H1 (cell line): ENCODE results near the gene LY6G5C. TPM values are rescaled to one million over a fixed set of nuclear protein-coding genes. Genes with fewer than 3 reads are reported as not detected.

Experiments
- CTCF ChIA-PET: fragments of 300-600 bp; sonication (Branson Sonifier 250); formaldehyde crosslinking; loops from one replicate; lab custom pipeline; 2021; ENCODE audit not compliant: partially characterized antibody; lab: Charles Lee
- POLR2A ChIA-PET: fragments of 300-600 bp; sonication (Branson Sonifier 250); formaldehyde crosslinking; loops from one replicate; lab custom pipeline; 2021; ENCODE audit warnings: inconsistent platforms; ENCODE audit not compliant: partially characterized antibody; lab: Charles Lee
- DNase-seq, 2 experiments: peaks; one replicate each; pipeline versions ENCODE4 v3.0.0 to v3.0.0-alpha.2; 2010 to 2022; ENCODE audit warnings: low spot score in 2 of 2, low read depth in 1 of 2, mixed read lengths in 1 of 2
- FAIRE-seq: peaks from 2 replicates; lab custom pipeline; 2011; peaks lifted over from hg19 to GRCh38; lab: Jason Lieb, UNC
- H2AFZ ChIP-seq: 2 replicates; pipeline ENCODE4 v1.8.1; 2012; ENCODE audit warnings: low read length, inconsistent platforms
- H2AK5ac ChIP-seq: 2 replicates; pipeline ENCODE4 v1.6.1; 2013; ENCODE audit warnings: low read depth, low read length
- H2BK120ac ChIP-seq: replicated peaks from 2 replicates; pipeline ENCODE3; 2013; ENCODE audit warnings: low read depth, low read length, inconsistent platforms
- H2BK12ac ChIP-seq: 2 replicates; pipeline ENCODE4 v1.6.1; 2013; ENCODE audit warnings: low read depth, low read length
- H2BK15ac ChIP-seq: 2 replicates; pipeline ENCODE4 v1.6.1; 2013; ENCODE audit warnings: low read length
- H2BK20ac ChIP-seq: 2 replicates; pipeline ENCODE4 v1.6.1; 2013; ENCODE audit warnings: low read length
- H2BK5ac ChIP-seq: 2 replicates; pipeline ENCODE4 v1.6.1; 2013; ENCODE audit warnings: low read depth, low read length
- H3K14ac ChIP-seq: 2 replicates; pipeline ENCODE4 v1.6.1; 2013; ENCODE audit warnings: inconsistent platforms; ENCODE audit not compliant: insufficient read length
- H3K18ac ChIP-seq: 2 replicates; pipeline ENCODE4 v1.6.1; 2013; ENCODE audit warnings: low read length; ENCODE audit errors: extremely low read depth
- H3K23ac ChIP-seq: 2 replicates; pipeline ENCODE4 v1.6.1; 2013; ENCODE audit warnings: inconsistent platforms; ENCODE audit not compliant: insufficient read length
- H3K23me2 ChIP-seq: 2 replicates; pipeline ENCODE4 v1.6.1; 2013; ENCODE audit warnings: low read depth, low read length
- H3K27ac ChIP-seq: 2 replicates; pipeline ENCODE4 v1.6.1; 2011; ENCODE audit warnings: low read depth, low read length, inconsistent platforms
- H3K27me3 ChIP-seq, 4 experiments: replicated peaks in 1 of 4; 1 replicate in 1 of 4; 2 replicates in 3 of 4; pipeline versions ENCODE4 v1.6.1 to v1.8.1; 2011 to 2013; ENCODE audit warnings: low read length in 3 of 4, mild to moderate bottlenecking in 3 of 4, inconsistent platforms in 2 of 4, mixed read lengths in 2 of 4, moderate library complexity in 1 of 4; ENCODE audit not compliant: control insufficient read depth in 3 of 4, insufficient read depth in 3 of 4; ENCODE audit errors: extremely low read depth in 1 of 4
- H3K36me3 ChIP-seq, 4 experiments: 2 replicates each; pipeline versions ENCODE4 v1.6.1 to v1.8.1; 2011 to 2013; ENCODE audit warnings: mild to moderate bottlenecking in 4 of 4, low read length in 3 of 4, moderate library complexity in 2 of 4, control low read depth in 1 of 4, inconsistent platforms in 1 of 4; ENCODE audit not compliant: insufficient read depth in 4 of 4, control insufficient read depth in 2 of 4
- H3K4ac ChIP-seq: replicated peaks from 2 replicates; pipeline ENCODE3; 2013; ENCODE audit warnings: low read length, low read depth, mixed read lengths, inconsistent platforms; ENCODE audit not compliant: insufficient read length
- H3K4me1 ChIP-seq, 4 experiments: replicated peaks in 1 of 4; 1 replicate in 1 of 4; 2 replicates in 3 of 4; pipeline versions ENCODE4 v1.6.1 to v1.8.1; 2011 to 2013; ENCODE audit warnings: low read length in 3 of 4, inconsistent platforms in 2 of 4, mixed read lengths in 1 of 4; ENCODE audit not compliant: insufficient read depth in 4 of 4, control insufficient read depth in 3 of 4
- H3K4me2 ChIP-seq, 2 experiments: 2 replicates each; pipeline versions ENCODE4 v1.6.1 to v1.8.1; 2011 to 2013; ENCODE audit warnings: low read depth in 2 of 2, low read length in 2 of 2, control low read depth in 1 of 2, inconsistent platforms in 1 of 2, mild to moderate bottlenecking in 1 of 2; ENCODE audit not compliant: insufficient read depth in 1 of 2
- H3K4me3 ChIP-seq, 4 experiments: fragments of 200-600, 300-600 bp in 1 of 4; sonication (generic), shearing (Covaris generic), sonication (Bioruptor Twin) in 1 of 4; 2 replicates each; pipeline versions ENCODE4 v1.5.1 to v1.8.1; 2011 to 2016; ENCODE audit warnings: low read length in 4 of 4, low read depth in 3 of 4, control low read depth in 2 of 4, inconsistent platforms in 2 of 4, mild to moderate bottlenecking in 2 of 4, mixed read lengths in 1 of 4, moderate library complexity in 1 of 4; ENCODE audit not compliant: insufficient read depth in 2 of 4; ENCODE audit errors: extremely low read depth in 1 of 4
- H3K56ac ChIP-seq: replicated peaks from 2 replicates; pipeline ENCODE3; 2013; ENCODE audit warnings: low read depth, mild to moderate bottlenecking, mixed read lengths, low read length, inconsistent platforms; ENCODE audit not compliant: insufficient read length
- H3K79me1 ChIP-seq: 2 replicates; pipeline ENCODE4 v1.6.1; 2013; ENCODE audit warnings: low read depth, low read length, control low read depth
- H3K79me2 ChIP-seq, 2 experiments: 2 replicates each; pipeline versions ENCODE4 v1.6.1 to v1.8.1; 2012 to 2013; ENCODE audit warnings: low read length in 2 of 2, mild to moderate bottlenecking in 2 of 2, inconsistent platforms in 1 of 2; ENCODE audit not compliant: insufficient read depth in 2 of 2, control insufficient read depth in 1 of 2
- H3K9ac ChIP-seq, 4 experiments: replicated peaks in 1 of 4; 1 replicate in 1 of 4; 2 replicates in 3 of 4; pipeline versions ENCODE4 v1.6.1 to v1.8.1; 2011 to 2013; ENCODE audit warnings: low read depth in 3 of 4, low read length in 3 of 4, control low read depth in 2 of 4, mild to moderate bottlenecking in 2 of 4, moderate library complexity in 2 of 4, inconsistent platforms in 1 of 4; ENCODE audit errors: extremely low read depth in 1 of 4
- H3K9me3 ChIP-seq, 2 experiments: 2 replicates each; pipeline versions ENCODE4 v1.6.1 to v1.8.1; 2012 to 2013; ENCODE audit warnings: mild to moderate bottlenecking in 2 of 2, moderate library complexity in 2 of 2, control low read depth in 1 of 2, inconsistent platforms in 1 of 2, low read depth in 1 of 2, low read length in 1 of 2, mixed read lengths in 1 of 2; ENCODE audit not compliant: insufficient read depth in 2 of 2
- H4K20me1 ChIP-seq, 2 experiments: replicated peaks in 1 of 2; 2 replicates each; pipeline versions ENCODE3 to v1.8.1; 2011 to 2013; ENCODE audit warnings: inconsistent platforms in 2 of 2, low read length in 2 of 2, mild to moderate bottlenecking in 1 of 2; ENCODE audit not compliant: insufficient read depth in 2 of 2, control insufficient read depth in 1 of 2
- H4K5ac ChIP-seq: 2 replicates; pipeline ENCODE4 v1.6.1; 2013; ENCODE audit warnings: low read length, low read depth, mixed read lengths, inconsistent platforms; ENCODE audit not compliant: insufficient read length
- H4K8ac ChIP-seq: 2 replicates; pipeline ENCODE4 v1.8.0; 2013; ENCODE audit warnings: mild to moderate bottlenecking, moderate library complexity, low read length, inconsistent platforms; ENCODE audit not compliant: insufficient read depth; ENCODE audit errors: extremely low read depth
- H4K91ac ChIP-seq: replicated peaks from 2 replicates; pipeline ENCODE3; 2013; ENCODE audit warnings: low read length, mixed read lengths, inconsistent platforms; ENCODE audit not compliant: insufficient read length
- EGR1 ChIP-seq: IDR thresholded peaks from 2 replicates; pipeline ENCODE4 v1.6.1; 2011; ENCODE audit warnings: low read depth, low read length, borderline replicate concordance
- KDM5A ChIP-seq: fragments of 200-600 bp; IDR thresholded peaks from 2 replicates; pipeline ENCODE4 v1.7.1; 2012; ENCODE audit warnings: mild to moderate bottlenecking, low read length, inconsistent platforms, mixed read lengths
- NANOG ChIP-seq: IDR thresholded peaks from 2 replicates; pipeline ENCODE4 v1.6.1; 2011; ENCODE audit warnings: low read length, low read depth, mild to moderate bottlenecking, inconsistent platforms; ENCODE audit not compliant: insufficient read depth, poor library complexity, severe bottlenecking
- NRF1 ChIP-seq: IDR thresholded peaks from 2 replicates; pipeline ENCODE4 v1.6.1; 2011; ENCODE audit warnings: mild to moderate bottlenecking, low read depth, low read length, improper control_type of control experiment
- POLR2AphosphoS5 ChIP-seq: IDR thresholded peaks from 2 replicates; pipeline ENCODE4 v1.6.1; 2011; ENCODE audit warnings: low read depth, low read length
- RAD21 ChIP-seq, 2 experiments: IDR thresholded peaks in 1 of 2; conservative IDR thresholded peaks in 1 of 2; 2 replicates each; pipeline ENCODE4 v1.6.1; 2011; ENCODE audit warnings: low read depth in 2 of 2, low read length in 2 of 2, improper control_type of control experiment in 1 of 2, inconsistent platforms in 1 of 2, mild to moderate bottlenecking in 1 of 2, moderate library complexity in 1 of 2
- SIX5 ChIP-seq: IDR thresholded peaks from 2 replicates; pipeline ENCODE4 v1.6.1; 2011; ENCODE audit warnings: mild to moderate bottlenecking, low read depth, low read length
- TAF1 ChIP-seq: IDR thresholded peaks from 2 replicates; pipeline ENCODE4 v1.6.1; 2011; ENCODE audit warnings: mild to moderate bottlenecking, low read depth, low read length
- YY1 ChIP-seq: IDR thresholded peaks from 2 replicates; pipeline ENCODE4 v1.6.1; 2011; ENCODE audit warnings: low read depth, mild to moderate bottlenecking, low read length
- whole genome bisulfite sequencing, 2 experiments: shearing (Covaris generic) in 1 of 2; methylation state at CpG; one replicate each; pipeline versions ENCODE4 v1.1.6 to v1.1.7; 2013 to 2015; ENCODE audit warnings: low lambda C conversion rate in 2 of 2, mixed read lengths in 2 of 2, inconsistent platforms in 1 of 2, low coverage in 1 of 2, missing lambda C conversion rate in 1 of 2; ENCODE audit not compliant: insufficient replicate concordance in 2 of 2, insufficient coverage in 1 of 2, insufficient read length in 1 of 2; ENCODE audit errors: extremely low coverage in 1 of 2, missing lambda C conversion rate in 1 of 2; 5-methylcytosine and 5-hydroxymethylcytosine counted together
- polyA plus RNA-seq, 7 experiments: library from polyadenylated mRNA; depleted of rRNA in 3 of 7; stranded (reverse) in 5 of 7; unstranded in 2 of 7; fragments of >200 nt in 5 of 7; fragments of 200-250 nt in 2 of 7; gene quantifications; 1 replicate in 5 of 7; 2 replicates in 1 of 7; 4 replicates in 1 of 7; pipeline versions ENCODE4 v1.2.1 to v1.2.3, GENCODE V29; 2011 to 2013; ENCODE audit warnings: missing spikeins in 2 of 7, mixed read lengths in 2 of 7
- total RNA-seq: library from RNA; stranded (reverse); fragmentation: NEBNext Ultra II Directional; extraction: Animal tissue kit (Norgen Biotek cat#: 25700); gene quantifications from 2 replicates; pipeline ENCODE4 v1.2.1, GENCODE V29; 2021
- TF ChIP-seq, protein P1 (sequence below), 3 experiments: IDR thresholded peaks; 1 replicate in 2 of 3; 2 replicates in 1 of 3; pipeline versions ENCODE4 v1.5.1 to v1.6.1; 2011; ENCODE audit warnings: low read length in 3 of 3, mild to moderate bottlenecking in 3 of 3, inconsistent platforms in 2 of 3, low read depth in 1 of 3, moderate library complexity in 1 of 3; ENCODE audit not compliant: insufficient read depth in 1 of 3; ENCODE audit errors: control extremely low read depth in 1 of 3

LY6G5C gene
- total and polyA plus RNA-seq, 2 of the 8 experiments (the other 6 are each of a cell fraction or from before 2014, with no cell fraction given): 1.1 to 1.8 TPM

- peak overlapping the region; percentile 89; the same call in 1 of the 2 replicates for H3K27ac ChIP-seq
- 9% methylated on average over 10 of the region's 10 CpGs; no CpG with 5 or more reads in 1 of the 2 experiments for WGBS, 2 experiments
- H2BK20ac ChIP-seq: no peak overlapping the region
- H4K8ac ChIP-seq: no peak overlapping the region
- no peaks in the 10 kb centered on the region for H3K9me3 ChIP-seq
- H3K23ac ChIP-seq: no peak overlapping the region
- peaks cover 6% of the 10 kb centered on the region for H3K79me1 ChIP-seq
- no peak overlapping the region for H2BK120ac ChIP-seq
- no peak overlapping the region for H4K91ac ChIP-seq
- H3K4ac ChIP-seq: no peak overlapping the region
- peak overlapping the region; percentile 81 for H2BK5ac ChIP-seq
- peaks cover 0 to 7% of the 10 kb centered on the region in 2 experiments; a peak in 2 of 4 replicates for H3K79me2 ChIP-seq
- H2BK12ac ChIP-seq: peak overlapping the region; percentile 39; the same call in 1 of the 2 replicates
- POLR2A ChIA-PET: interaction anchor here (0.7 to 3.2 kb wide), 14 partner anchors 11 to 164 kb away, joined by 3 to 36 read pairs (median 3); partner anchors contain the start of genes DDAH2, GPANK1, LSM2 and LY6G5C
- peak overlapping the region; percentile 69 to 94 (median 90) for H3K4me3 ChIP-seq
- H2AK5ac ChIP-seq: no peak overlapping the region
- H2BK15ac ChIP-seq: no peak overlapping the region
- H3K4me1 ChIP-seq: peaks cover 2 to 5% (median 3%) of the 10 kb centered on the region in 4 experiments; a peak in 4 of 7 replicates
- H3K14ac ChIP-seq: no peak overlapping the region
- H3K23me2 ChIP-seq: peaks cover 8% of the 10 kb centered on the region; the same call in 1 of the 2 replicates
- no peak for DNase-seq
- FAIRE-seq: no peak
- peak overlapping the region; percentile 22 for H3K56ac ChIP-seq
- peaks cover 0 to 4% (median under 1%) of the 10 kb centered on the region in 4 experiments; a peak in 3 of 8 replicates for H3K36me3 ChIP-seq
- H4K20me1 ChIP-seq: no peaks in the 10 kb centered on the region
- H3K4me2 ChIP-seq: peak overlapping the region; percentile 68 to 82
- H4K5ac ChIP-seq: no peak overlapping the region
- H3K18ac ChIP-seq: no peak overlapping the region; the same call in 1 of the 2 replicates
- peak overlapping the region; percentile 43; the same call in 1 of the 2 replicates for H2AFZ ChIP-seq
- peak overlapping the region; percentile 65 to 85 (median 80) for H3K9ac ChIP-seq
- CTCF ChIA-PET: interaction anchor here (1.1 to 1.8 kb wide), 3 partner anchors 8 to 28 kb away, joined by 3 to 5 read pairs (median 5); no protein-coding TSS in a partner anchor
- H3K27me3 ChIP-seq: no peaks in the 10 kb centered on the region
- TF ChIP-seq NRF1 (no peak), POLR2AphosphoS5 (no peak), KDM5A (no peak), EGR1 (no peak), SIX5 (no peak), NANOG (no peak), TAF1 (no peak; the same call in 1 of the 2 replicates), RAD21 (IDR thresholded peaks at IDR 0.05 in 1 of 2, conservative IDR thresholded peaks at IDR 0.05 in 1 of 2; ENCODE audit: low read depth in 2 of 2, low read length in 2 of 2) (no peak), YY1 (no peak)
- TF ChIP-seq, protein P1, sequence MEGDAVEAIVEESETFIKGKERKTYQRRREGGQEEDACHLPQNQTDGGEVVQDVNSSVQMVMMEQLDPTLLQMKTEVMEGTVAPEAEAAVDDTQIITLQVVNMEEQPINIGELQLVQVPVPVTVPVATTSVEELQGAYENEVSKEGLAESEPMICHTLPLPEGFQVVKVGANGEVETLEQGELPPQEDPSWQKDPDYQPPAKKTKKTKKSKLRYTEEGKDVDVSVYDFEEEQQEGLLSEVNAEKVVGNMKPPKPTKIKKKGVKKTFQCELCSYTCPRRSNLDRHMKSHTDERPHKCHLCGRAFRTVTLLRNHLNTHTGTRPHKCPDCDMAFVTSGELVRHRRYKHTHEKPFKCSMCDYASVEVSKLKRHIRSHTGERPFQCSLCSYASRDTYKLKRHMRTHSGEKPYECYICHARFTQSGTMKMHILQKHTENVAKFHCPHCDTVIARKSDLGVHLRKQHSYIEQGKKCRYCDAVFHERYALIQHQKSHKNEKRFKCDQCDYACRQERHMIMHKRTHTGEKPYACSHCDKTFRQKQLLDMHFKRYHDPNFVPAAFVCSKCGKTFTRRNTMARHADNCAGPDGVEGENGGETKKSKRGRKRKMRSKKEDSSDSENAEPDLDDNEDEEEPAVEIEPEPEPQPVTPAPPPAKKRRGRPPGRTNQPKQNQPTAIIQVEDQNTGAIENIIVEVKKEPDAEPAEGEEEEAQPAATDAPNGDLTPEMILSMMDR (IDR thresholded peaks at IDR 0.05; ENCODE audit: control extremely low read depth in 1 of 3, insufficient read depth in 1 of 3, low read depth in 1 of 3, low read length in 3 of 3): no peak
These were observed 21.5 kb upstream of the LY6G5C start for GRCh38 chr6:31702405-31702818.
